BJ (cell line): ENCODE results near the gene ATP9B. TPM values are rescaled to one million over a fixed set of nuclear protein-coding genes. Genes with fewer than 3 reads are reported as not detected.
A peak's percentile ranks its signal among the peaks of the same experiment; 100 is the strongest.

ENCODE experiments used
- CTCF ChIA-PET: fragments of 350-600 bp; formaldehyde crosslinking; extraction: SDS; loops from one replicate; lab custom pipeline; 2021; ENCODE audit warnings: antibody characterized with exemption, inconsistent platforms; lab: Yijun Ruan, JAX
- POLR2A ChIA-PET: fragments of 300-600 bp; sonication (Branson Sonifier 250); formaldehyde crosslinking; extraction: SDS; loops from one replicate; lab custom pipeline; 2021; ENCODE audit warnings: antibody characterized with exemption; lab: Charles Lee
- DNase-seq: peaks from one replicate; pipeline ENCODE4 v3.0.0-alpha.2; 2011; ENCODE audit warnings: low read depth
- H3K27me3 ChIP-seq: 2 replicates; pipeline ENCODE4 v1.6.0; 2011; ENCODE audit warnings: low read length; ENCODE audit not compliant: control insufficient read depth, insufficient read depth
- H3K36me3 ChIP-seq: 2 replicates; pipeline ENCODE4 v1.5.1; 2011; ENCODE audit warnings: low read length; ENCODE audit not compliant: control insufficient read depth, insufficient read depth
- H3K4me3 ChIP-seq: 2 replicates; pipeline ENCODE4 v1.5.1; 2011; ENCODE audit warnings: low read depth, mild to moderate bottlenecking, control low read depth, low read length
- CTCF ChIP-seq: IDR thresholded peaks from 2 replicates; pipeline ENCODE4 v1.5.1; 2011; ENCODE audit warnings: low read depth, mild to moderate bottlenecking, control low read depth, inconsistent platforms, low read length, moderate library complexity; ENCODE audit not compliant: insufficient read depth
- polyA plus RNA-seq: library from polyadenylated mRNA; depleted of rRNA; stranded (reverse); fragments of >200 nt; gene quantifications from 2 replicates; pipeline ENCODE4 v1.2.3, GENCODE V29; 2011

ATP9B gene
- polyA plus RNA-seq, 1 experiment, result 17.4 TPM

- ChIA-PET POLR2A (no interaction called here), CTCF (no interaction called here)
- TF ChIP-seq CTCF, result peak; percentile 60
- no peak overlapping the region for H3K4me3 ChIP-seq
- no peaks in the 10 kb centered on the region for H3K27me3 ChIP-seq
- peak; percentile 32 for DNase-seq
- no peaks in the 10 kb centered on the region for H3K36me3 ChIP-seq
These were observed 130.6 kb downstream of the ATP9B start for GRCh38 chr18:79199691-79200374.

- no peak overlapping the region for H3K4me3 ChIP-seq
- DNase-seq, result no peak
- no peak for TF ChIP-seq CTCF
- POLR2A ChIA-PET, result interaction anchor here (0.6 kb wide), 1 partner anchor 56 kb away, joined by 3 read pairs; no protein-coding TSS in a partner anchor
- H3K36me3 ChIP-seq, result no peaks in the 10 kb centered on the region
- CTCF ChIA-PET, result no interaction called here
- no peaks in the 10 kb centered on the region for H3K27me3 ChIP-seq
These were observed 131.5 kb downstream of the ATP9B start for GRCh38 chr18:79200546-79201268.

GRCh38 chr18:79203017-79203605 lies 133.9 kb downstream of the ATP9B start:
- no peaks in the 10 kb centered on the region for H3K27me3 ChIP-seq
- no peak for DNase-seq
- H3K4me3 ChIP-seq, result no peak overlapping the region
- peaks cover 4% of the 10 kb centered on the region for H3K36me3 ChIP-seq
- CTCF ChIA-PET, result no interaction called here
- TF ChIP-seq CTCF, result no peak
- POLR2A ChIA-PET, result no interaction called here

GRCh38 chr18:79204889-79205807 lies 136.0 kb downstream of the ATP9B start:
- ChIA-PET POLR2A (no interaction called here), CTCF (no interaction called here)
- DNase-seq, result no peak
- no peak for TF ChIP-seq CTCF
- Histone ChIP-seq H3K27me3 (no peaks in the 10 kb centered on the region), H3K36me3 (peaks cover 4% of the 10 kb centered on the region), H3K4me3 (no peak overlapping the region)
